Heart right ventricle (tissue), 16 donors: ENCODE data around the gene EPHA5. TPM values are rescaled to one million over a fixed set of nuclear protein-coding genes. Genes with fewer than 3 reads are reported as not detected.

ENCODE experiments used
- ATAC-seq, 8 donors: fragments of 200-7000 bp; cut with Tn5 transposase; one replicate each; pipeline ENCODE4 v1.9.1; 2020; ENCODE audit warnings: mild to moderate bottlenecking in 8 of 8, moderate library complexity in 8 of 8, moderate number of reproducible peaks in 1 of 8
- DNase-seq, 2 donors: peaks; one replicate each; pipeline ENCODE4 v3.0.0-alpha.2; 2020
- H3K27ac ChIP-seq, 10 donors: fragments of 200-600 bp; sonication (generic) in 2 of 10; one replicate each; pipeline versions ENCODE4 v1.5.0 to v1.8.0; 2020 to 2022; ENCODE audit warnings: mild to moderate bottlenecking in 3 of 10
- H3K27me3 ChIP-seq, 7 donors: fragments of 200-600 bp; one replicate each; pipeline ENCODE4 v1.8.0; 2021 to 2022; ENCODE audit warnings: mild to moderate bottlenecking in 2 of 7
- H3K36me3 ChIP-seq, 9 donors: fragments of 200-600 bp; sonication (generic) in 1 of 9; one replicate each; pipeline versions ENCODE4 v1.5.0 to v1.8.0; 2020 to 2022; ENCODE audit warnings: mild to moderate bottlenecking in 2 of 9
- H3K4me1 ChIP-seq, 9 donors: fragments of 200-600 bp; sonication (generic) in 1 of 9; one replicate each; pipeline versions ENCODE4 v1.5.0 to v1.8.0; 2020 to 2022; ENCODE audit warnings: mild to moderate bottlenecking in 4 of 9
- H3K4me3 ChIP-seq, 10 donors: fragments of 200-600 bp; sonication (generic) in 2 of 10; one replicate each; pipeline versions ENCODE4 v1.5.0 to v1.8.0; 2020 to 2022; ENCODE audit warnings: mild to moderate bottlenecking in 7 of 10, moderate library complexity in 2 of 10
- H3K9me3 ChIP-seq, 11 donors: fragments of 200-600 bp in 10 of 11; sonication (generic) in 2 of 11; one replicate each; pipeline versions ENCODE4 v1.5.0 to v1.8.0; 2013 to 2022; ENCODE audit warnings: mild to moderate bottlenecking in 2 of 11, control low read depth in 1 of 11, moderate library complexity in 1 of 11
- CTCF ChIP-seq, 9 donors: fragments of 200-600 bp; sonication (generic) in 2 of 9; IDR thresholded peaks; one replicate each; pipeline versions ENCODE4 v1.5.0 to v1.8.0; 2021 to 2022; ENCODE audit warnings: antibody characterized with exemption in 9 of 9, mild to moderate bottlenecking in 5 of 9, moderate library complexity in 1 of 9
- WGBS, 2 donors: extraction: QIAGEN DNeasy Blood & Tissue Kit; methylation state at CpG; one replicate each; pipeline ENCODE4 v1.1.7; 2013; ENCODE audit warnings: inconsistent platforms in 1 of 2; 5-methylcytosine and 5-hydroxymethylcytosine counted together
- intact Hi-C, 10 donors: fragments of 100-400 bp; cut with DNase I; formaldehyde crosslinking; loops; one replicate each; pipeline versions ENCODE4 v1.11.1 to v1.14.2; 2022
- polyA plus RNA-seq, 2 donors: library from polyadenylated mRNA; stranded (reverse); fragments of 200-250 nt; gene quantifications; one replicate each; pipeline ENCODE4 v1.2.3, GENCODE V29; 2013
- total RNA-seq, 10 donors: library from RNA; stranded (reverse); fragmentation: NEBNext Ultra II Directional in 3 of 10; extraction: Animal tissue kit (Norgen Biotek cat#: 25700) in 3 of 10; gene quantifications; one replicate each; pipeline versions ENCODE4 v1.2.1 to v1.2.4, GENCODE V29; 2021 to 2023
- donor health status: Arrhythmogenic right ventricular cardiomyopathy.
- donor health status: ischemic (EF 13 %, LVEDD 7.1; RV severe dilation, severe dysfunction).
- donor health status: healthy with polysubstance abuse.
- donor health status: DM: no; HTN: yes; CAD: no.
- donor health status: DM: no; HTN: no; CAD: no.
- donor health status: ischemic (EF 25% LVEDD 6.9; RV normal size, moderate dysfunction).
- donor health status: ischemic (EF 25% LVEDD 5.7; RV mildly dilated, moderate dysfunction).
- donor health status: healthy.
- donor health status: DM: yes; HTN: yes; CAD: no.
- donor health status: Ischemic cardiomyopathy.
- donor health status: ischemic (EF 35%, LVEDD 5.7; RV mildly dilated, moderate dysfunction).
- donor health status: nonischemic (EF 11% LVEDD 7.7; RV severe dilation, severe dysfunction).
- donor health status: DM: yes; HTN: yes; CAD: no.
- donor health status: PGD.
- donor health status: ischemic (EF 29% LVEDD 5.4; RV normal size, mild dysfunction).
- donor health status: nonischemic (EF 23%, LVEDD 6.1; RV moderate dilation, normal function).

The EPHA5 gene
- total and polyA plus RNA-seq, 12 donors = under 0.01 to 0.37 (median 0.08) TPM; not detected in 1

GRCh38 chr4:65656008-65656407, 14.3 kb downstream of the EPHA5 start:
- no peak for TF ChIP-seq CTCF (IDR thresholded peaks at IDR 0.05)

DNA sequence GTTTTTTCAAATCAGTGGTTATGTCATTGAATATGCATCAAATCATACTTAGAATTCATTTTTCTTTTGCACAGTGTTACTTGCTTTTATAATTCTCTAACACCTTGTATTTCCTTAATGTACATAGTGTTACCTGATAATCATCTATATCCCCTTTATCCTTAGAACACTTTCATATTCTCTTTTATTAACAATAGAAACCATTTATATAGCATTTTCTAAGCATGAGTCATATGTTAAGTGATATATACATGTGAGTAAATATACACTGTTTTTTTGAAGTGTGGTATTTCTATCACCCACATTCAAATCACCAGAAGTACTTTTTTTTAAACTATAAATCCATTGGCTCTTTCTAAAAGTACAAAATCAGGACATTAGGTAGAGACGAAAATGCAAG, 15.3 kb downstream of the EPHA5 start:
- Histone ChIP-seq H3K4me1 (no peaks in the 10 kb centered on the region), H3K4me3 (no peak overlapping the region), H3K27ac (no peak overlapping the region), H3K9me3 (no peaks in the 10 kb centered on the region), H3K27me3 (peaks cover 0 to 6% (median 0%) of the 10 kb centered on the region in 7 donors), H3K36me3 (no peaks in the 10 kb centered on the region)
- DNase-seq (no peak), ATAC-seq (no peak)
- WGBS, 2 donors = 86 to 88% methylated on average over 1 of the region's 1 CpG
- no peak for TF ChIP-seq CTCF (IDR thresholded peaks at IDR 0.05)
- intact Hi-C loops = no loop called here

More at GRCh38 chr4:65656008-65656407, 14.3 kb downstream of the EPHA5 start:
- H3K36me3 ChIP-seq = no peaks in the 10 kb centered on the region
- ATAC-seq (no peak), DNase-seq (no peak)
- no peaks in the 10 kb centered on the region for H3K4me1 ChIP-seq
- H3K9me3 ChIP-seq = no peaks in the 10 kb centered on the region
- no peak overlapping the region for H3K27ac ChIP-seq
- intact Hi-C loops = no loop called here
- H3K4me3 ChIP-seq = no peak overlapping the region
- H3K27me3 ChIP-seq = peaks cover 0 to 6% (median 0%) of the 10 kb centered on the region in 7 donors

- intact Hi-C loops = no loop called here
- no peak for ATAC-seq
- peaks cover 0 to 6% (median 0%) of the 10 kb centered on the region in 7 donors for H3K27me3 ChIP-seq
- H3K4me3 ChIP-seq = no peak overlapping the region
- H3K36me3 ChIP-seq = no peaks in the 10 kb centered on the region
- 51 to 58% methylated on average over 6 of the region's 6 CpGs for WGBS, 2 donors
- H3K4me1 ChIP-seq = no peaks in the 10 kb centered on the region
- no peak for TF ChIP-seq CTCF (IDR thresholded peaks at IDR 0.05)
- no peak overlapping the region for H3K27ac ChIP-seq
- no peak for DNase-seq
- H3K9me3 ChIP-seq = no peaks in the 10 kb centered on the region
These were observed 16.4 kb downstream of the EPHA5 start for GRCh38 chr4:65653740-65654361.

DNA sequence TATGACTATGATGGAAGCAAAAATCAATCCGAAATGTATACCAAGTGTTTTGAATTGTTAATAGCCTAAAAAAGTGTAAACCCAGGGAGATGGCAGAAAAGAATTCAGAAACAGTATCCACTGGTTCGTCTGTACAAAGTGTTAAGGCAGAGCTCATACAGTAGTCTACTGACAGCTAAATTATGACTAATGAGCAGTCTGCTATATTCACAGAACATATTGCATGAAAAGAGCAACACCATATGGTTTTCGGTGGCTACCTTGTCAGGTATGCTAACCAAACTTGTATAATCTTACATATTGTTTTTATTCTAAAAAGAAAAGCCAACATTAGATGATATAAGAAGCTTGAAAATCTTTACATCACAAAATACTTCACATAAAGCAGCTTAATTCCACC, 18.5 kb downstream of the EPHA5 start:
- no peak for DNase-seq
- ATAC-seq = no peak
- Histone ChIP-seq H3K9me3 (no peaks in the 10 kb centered on the region), H3K36me3 (no peaks in the 10 kb centered on the region), H3K4me3 (no peak overlapping the region), H3K4me1 (no peaks in the 10 kb centered on the region), H3K27me3 (peaks cover 0 to 6% (median 0%) of the 10 kb centered on the region in 7 donors), H3K27ac (no peak overlapping the region)
- WGBS, 2 donors = 66 to 72% methylated on average over 3 of the region's 3 CpGs
- TF ChIP-seq CTCF (IDR thresholded peaks at IDR 0.05) = no peak
- intact Hi-C loops = no loop called here
